ENCODE data around the gene UBE2J2. TPM values are rescaled to one million over a fixed set of nuclear protein-coding genes. Genes with fewer than 3 reads are reported as not detected.

UBE2J2 gene
- total and polyA plus RNA-seq, 8 donors = 14.0 to 252 (median 46.5) TPM

DNA sequence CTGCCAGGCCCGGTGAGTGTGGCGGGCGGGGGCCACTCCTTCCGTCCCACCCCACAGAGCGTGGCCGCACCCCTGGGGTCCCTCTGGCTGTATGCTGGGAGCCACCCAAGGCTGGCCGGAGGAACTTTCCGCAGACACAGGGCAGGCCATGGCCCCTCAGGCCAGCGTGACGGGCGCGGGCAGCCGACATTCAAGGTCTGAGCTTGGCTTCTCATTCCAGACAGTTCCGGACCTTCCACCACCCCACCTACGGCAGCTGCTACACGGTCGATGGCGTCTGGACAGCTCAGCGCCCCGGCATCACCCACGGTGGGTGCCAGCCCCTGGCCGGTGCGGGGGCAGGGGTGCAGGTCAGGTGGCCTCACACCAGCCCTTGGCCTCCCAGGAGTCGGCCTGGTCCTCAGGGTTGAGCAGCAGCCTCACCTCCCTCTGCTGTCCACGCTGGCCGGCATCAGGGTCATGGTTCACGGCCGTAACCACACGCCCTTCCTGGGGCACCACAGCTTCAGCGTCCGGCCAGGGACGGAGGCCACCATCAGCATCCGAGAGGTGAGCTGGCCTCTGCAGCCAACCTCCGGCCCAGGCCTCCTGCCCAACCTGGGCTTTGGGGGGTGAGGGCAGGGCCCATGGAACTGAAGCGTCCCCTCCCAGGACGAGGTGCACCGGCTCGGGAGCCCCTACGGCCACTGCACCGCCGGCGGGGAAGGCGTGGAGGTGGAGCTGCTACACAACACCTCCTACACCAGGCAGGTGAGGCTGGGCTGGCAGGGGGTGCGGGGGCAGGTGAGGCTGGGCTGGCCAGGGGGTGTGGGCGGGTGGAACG is 13.8 kb upstream of the UBE2J2 start:
- DNase-seq = no peak
- WGBS, 5 donors = 76 to 87% (median 79%) methylated on average over 4 to 46 of the region's 46 CpGs
- intact Hi-C loops (cut with DNase I; ENCODE audit: low total_unique reads) = no loop called here
- H3K4me1 ChIP-seq = peaks cover 12 to 31% (median 22%) of the 10 kb centered on the region in 4 donors
- H3K4me3 ChIP-seq = no peak overlapping the region
- no peak overlapping the region for H3K27ac ChIP-seq
- H3K9me3 ChIP-seq = no peaks in the 10 kb centered on the region
- no peaks in the 10 kb centered on the region for H3K36me3 ChIP-seq
- peaks cover 0 to 37% (median 6%) of the 10 kb centered on the region in 3 donors for H3K27me3 ChIP-seq
- TF ChIP-seq EP300 (IDR thresholded peaks at IDR 0.05) (no peak), POLR2A (IDR thresholded peaks at IDR 0.05) (no peak), CTCF (IDR thresholded peaks at IDR 0.05) (no peak), POLR2AphosphoS5 (IDR thresholded peaks at IDR 0.05) (no peak)

GRCh38 chr1:1286313-1287261 is 12.9 kb upstream of the UBE2J2 start:
- H3K4me3 ChIP-seq = no peak overlapping the region
- intact Hi-C loops (cut with DNase I; ENCODE audit: low total_unique reads) = no loop called here
- no peaks in the 10 kb centered on the region for H3K36me3 ChIP-seq
- TF ChIP-seq POLR2AphosphoS5 (IDR thresholded peaks at IDR 0.05) (no peak), EP300 (IDR thresholded peaks at IDR 0.05) (no peak), POLR2A (IDR thresholded peaks at IDR 0.05) (no peak), CTCF (IDR thresholded peaks at IDR 0.05) (no peak)
- no peaks in the 10 kb centered on the region for H3K9me3 ChIP-seq
- WGBS, 5 donors = 57 to 70% (median 62%) methylated on average over 36 to 50 of the region's 50 CpGs
- peaks cover 0 to 37% (median 6%) of the 10 kb centered on the region in 3 donors for H3K27me3 ChIP-seq
- no peak overlapping the region for H3K27ac ChIP-seq
- peaks cover 19 to 33% (median 26%) of the 10 kb centered on the region in 4 donors for H3K4me1 ChIP-seq
- no peak for DNase-seq

GRCh38 chr1:1285611-1286311 is 12.1 kb upstream of the UBE2J2 start:
- DNase-seq = peak in 1 of 2 donors; percentile 59
- Histone ChIP-seq H3K4me3 (no peak overlapping the region), H3K27me3 (peaks cover 0 to 37% (median 6%) of the 10 kb centered on the region in 3 donors), H3K27ac (no peak overlapping the region), H3K4me1 (peaks cover 15 to 32% (median 24%) of the 10 kb centered on the region in 4 donors), H3K9me3 (no peaks in the 10 kb centered on the region), H3K36me3 (no peaks in the 10 kb centered on the region)
- intact Hi-C loops (cut with DNase I; ENCODE audit: low total_unique reads) = no loop called here
- WGBS, 5 donors = 52 to 65% (median 61%) methylated on average over 17 to 37 of the region's 37 CpGs
- TF ChIP-seq POLR2AphosphoS5 (IDR thresholded peaks at IDR 0.05) (no peak), CTCF (IDR thresholded peaks at IDR 0.05) (no peak), POLR2A (IDR thresholded peaks at IDR 0.05) (no peak), EP300 (IDR thresholded peaks at IDR 0.05) (no peak)

All from stomach (tissue), 9 donors.